Chondrocyte (in vitro differentiated cells): ENCODE data around the gene PGAM5. TPM values are rescaled to one million over a fixed set of nuclear protein-coding genes. Genes with fewer than 3 reads are reported as not detected.

Experiments used
- DNase-seq: peaks from one replicate; pipeline ENCODE4 v3.0.0; 2021; ENCODE audit warnings: mixed read lengths, low spot score
- H3K27ac Mint-ChIP-seq: one replicate; pipeline ENCODE4 v1.8.0; 2021; ENCODE audit warnings: mild to moderate bottlenecking, moderate library complexity, mixed read lengths; ENCODE audit not compliant: unreplicated experiment
- H3K27me3 Mint-ChIP-seq: 2 replicates; pipeline ENCODE4 v1.8.0; 2021; ENCODE audit warnings: low read depth, mixed read lengths
- H3K36me3 Mint-ChIP-seq: 2 replicates; pipeline ENCODE4 v1.8.0; 2021; ENCODE audit warnings: low read depth, mixed read lengths
- H3K4me1 Mint-ChIP-seq: 2 replicates; pipeline ENCODE4 v1.8.0; 2021; ENCODE audit warnings: low read depth, mild to moderate bottlenecking, mixed read lengths
- H3K4me3 Mint-ChIP-seq: one replicate; pipeline ENCODE4 v1.8.0; 2021; ENCODE audit warnings: mild to moderate bottlenecking, moderate library complexity, mixed read lengths; ENCODE audit not compliant: unreplicated experiment
- H3K9me3 Mint-ChIP-seq: 2 replicates; pipeline ENCODE4 v1.8.0; 2021; ENCODE audit warnings: low read depth, mixed read lengths
- CTCF ChIP-seq: fragments of 200-600 bp; sonication (generic); IDR thresholded peaks from 2 replicates; pipeline ENCODE4 v1.5.0; 2021; ENCODE audit warnings: antibody characterized with exemption, mild to moderate bottlenecking, moderate library complexity
- total RNA-seq: library from RNA; stranded (reverse); gene quantifications from 3 replicates; pipeline ENCODE4 v1.2.1, GENCODE V29; 2021

PGAM5 gene
- total RNA-seq, 1 donor from 2014 or later, result 18.8 TPM

- Mint-ChIP-seq H3K9me3 (no peaks in the 10 kb centered on the region), H3K36me3 (peaks cover 34% of the 10 kb centered on the region), H3K4me1 (peaks cover 19% of the 10 kb centered on the region), H3K27me3 (no peaks in the 10 kb centered on the region), H3K27ac (peak overlapping the region; percentile 29), H3K4me3 (no peak overlapping the region)
- no peak for TF ChIP-seq CTCF
- no peak for DNase-seq
Measured at GRCh38 chr12:132771126-132771838, 60.6 kb downstream of the PGAM5 start.

Other genes with a start within 250 kb of the PGAM5 start
- 35.3 to 41.6 TPM (median 41.1 TPM) in 3 replicates for gene FBRSL1, start 220.7 kb upstream of the PGAM5 start, total RNA-seq
- not detected in 3 replicates for gene LRCOL1, start 100.3 kb upstream of the PGAM5 start, total RNA-seq
- gene P2RX2, start 92.1 kb upstream of the PGAM5 start, total RNA-seq, result not detected in 3 replicates
- 44.7 to 65.7 TPM (median 48.0 TPM) in 3 replicates for gene POLE, start 23.5 kb upstream of the PGAM5 start, total RNA-seq
- 18.5 to 19.5 TPM (median 19.0 TPM) in 3 replicates for gene PXMP2, start 23.3 kb upstream of the PGAM5 start, total RNA-seq
- gene ANKLE2, start 51.0 kb downstream of the PGAM5 start, total RNA-seq, result 94.7 to 96.4 TPM (median 95.9 TPM) in 3 replicates
- gene GOLGA3, start 118.0 kb downstream of the PGAM5 start, total RNA-seq, result 144 to 199 TPM (median 148 TPM) in 3 replicates
- 49.6 to 58.9 TPM (median 56.2 TPM) in 3 replicates for gene CHFR, start 176.8 kb downstream of the PGAM5 start, total RNA-seq
- gene ZNF605, start 245.5 kb downstream of the PGAM5 start, total RNA-seq, result 17.1 to 26.3 TPM (median 18.1 TPM) in 3 replicates